GM10266 (cell line): ENCODE measurements around the gene AHDC1.
"Not testable (repeated sequence)": the region's sequence is repeated elsewhere in the genome, so short reads cannot be mapped to it uniquely, and the experiment has no call there.

Source experiments
- DNase-seq: peaks from one replicate; pipeline ENCODE4 v3.0.0; 2012; ENCODE audit errors: extremely low spot score
- CTCF ChIP-seq: IDR thresholded peaks from 2 replicates; pipeline ENCODE4 v1.5.1; 2012; ENCODE audit warnings: mild to moderate bottlenecking, low read depth; ENCODE audit not compliant: control insufficient read depth, insufficient read depth; ENCODE audit errors: missing control alignments

AHDC1 gene

GRCh38 chr1:27557596-27558340 is 46.2 kb downstream of the AHDC1 start:
- DNase-seq: no peak
- no peak for TF ChIP-seq CTCF

GRCh38 chr1:27556781-27557595 is 47.0 kb downstream of the AHDC1 start:
- TF ChIP-seq CTCF: peak; percentile 93
- DNase-seq: peak; percentile 95

DNA sequence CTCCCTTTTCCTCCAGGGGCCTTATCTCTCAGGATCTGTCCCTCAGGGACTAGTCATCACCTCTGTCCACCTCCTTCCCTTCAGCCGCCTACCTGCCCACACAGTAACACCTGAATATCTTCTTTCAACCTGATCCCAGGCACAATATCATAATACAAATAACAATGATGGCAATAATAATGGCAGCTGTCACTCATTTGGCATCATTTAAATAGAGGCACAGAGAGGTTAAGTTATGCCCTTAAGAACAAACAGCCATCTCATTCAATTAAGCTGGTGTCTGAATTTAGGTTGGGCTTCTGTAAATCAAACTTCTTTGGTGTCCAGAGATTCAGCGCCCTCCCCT is 47.5 kb downstream of the AHDC1 start:
- no peak for TF ChIP-seq CTCF
- DNase-seq: no peak

- no peak for TF ChIP-seq CTCF
- DNase-seq: peak; percentile 64
These were observed 48.1 kb downstream of the AHDC1 start for GRCh38 chr1:27555700-27556424.

DNA sequence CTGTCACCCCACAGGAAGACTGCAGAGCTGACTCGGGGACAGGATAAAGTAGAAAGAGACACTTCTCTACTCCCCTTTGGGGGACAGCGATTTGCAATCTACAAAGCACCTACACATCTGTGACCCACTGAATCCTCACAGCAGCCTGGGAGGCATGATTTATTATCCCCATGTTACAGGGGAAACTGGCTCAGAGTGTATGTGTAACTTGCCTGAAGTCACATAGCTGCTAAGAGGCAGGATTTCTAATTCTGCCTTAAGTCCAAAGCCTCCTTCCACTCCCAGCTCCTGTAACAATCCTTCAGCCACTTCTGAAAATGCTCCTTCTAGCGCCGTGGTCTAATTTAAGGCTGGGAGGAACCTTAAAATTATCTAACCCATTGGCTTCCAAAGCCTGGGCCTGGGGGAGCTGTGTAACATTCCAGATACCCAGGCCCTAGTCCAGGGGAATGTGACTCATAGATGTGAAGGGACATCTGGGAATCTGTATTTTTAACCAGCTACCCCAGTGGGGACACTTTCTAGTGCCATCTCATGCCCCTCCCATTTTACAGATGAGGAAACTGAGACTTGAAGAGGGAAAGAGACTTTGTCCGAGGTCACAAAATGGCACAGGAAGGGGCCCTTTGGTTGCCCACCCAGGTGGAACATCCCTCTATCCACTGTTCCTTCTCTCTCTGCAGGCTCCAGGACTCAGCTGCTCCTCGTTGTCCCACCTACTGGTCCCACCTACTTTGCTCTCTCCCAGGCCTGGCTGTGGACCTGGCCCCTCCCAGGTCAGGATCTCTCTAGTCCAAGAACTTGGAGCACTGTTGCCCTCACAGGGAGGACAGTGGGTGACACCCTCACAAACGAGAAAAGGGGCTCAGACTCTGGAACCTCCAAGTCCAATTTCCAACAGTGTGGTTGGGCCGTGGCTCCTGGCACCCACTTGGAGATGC is 48.9 kb downstream of the AHDC1 start:
- no peak for TF ChIP-seq CTCF
- DNase-seq: no peak

GRCh38 chr1:27554293-27554692 is 49.7 kb downstream of the AHDC1 start:
- no peak for TF ChIP-seq CTCF
- DNase-seq: no peak

- DNase-seq: not testable (repeated sequence)
These were observed 50.1 kb downstream of the AHDC1 start for GRCh38 chr1:27553823-27554222.
